Measurements from ENCODE around the gene MICAL3.

MICAL3 gene

GRCh38 chr22:17976121-17976520 is 48.2 kb downstream of the MICAL3 start:
- Histone ChIP-seq H2BK120ac (ENCODE audit: low read depth, low read length) (no peak overlapping the region), H3K27me3 (ENCODE audit: insufficient read depth, low read length, poor library complexity) (no peaks in the 10 kb centered on the region), H4K5ac (ENCODE audit: low read length) (no peak overlapping the region), H3K18ac (ENCODE audit: low read length) (no peak overlapping the region), H4K8ac (ENCODE audit: low read depth, low read length) (no peak overlapping the region), H3K4me2 (ENCODE audit: low read length) (no peak overlapping the region), H2BK15ac (replicated peaks; ENCODE audit: low read depth) (no peak overlapping the region), H3K4ac (ENCODE audit: low read depth, low read length) (no peak overlapping the region), H3K36me3 (ENCODE audit: control insufficient read depth, insufficient read depth, low read length) (no peaks in the 10 kb centered on the region), H3K23ac (ENCODE audit: low read length) (no peak overlapping the region), H3K56ac (ENCODE audit: low read length) (no peak overlapping the region), H2BK5ac (ENCODE audit: low read length) (no peak overlapping the region), H3K79me1 (ENCODE audit: low read length) (peaks cover 16% of the 10 kb centered on the region), H3K4me1 (ENCODE audit: control insufficient read depth, low read depth, low read length) (peaks cover 5% of the 10 kb centered on the region), H3K27ac (ENCODE audit: low read depth, low read length) (no peak overlapping the region), H3K4me3 (ENCODE audit: low read length) (no peak overlapping the region), H3K79me2 (ENCODE audit: control insufficient read depth, insufficient read depth, low read length) (peaks cover 13% of the 10 kb centered on the region), H3K9ac (ENCODE audit: low read length) (no peak overlapping the region), H2AK5ac (ENCODE audit: low read length) (no peak overlapping the region)
- WGBS (ENCODE audit: extremely low coverage, insufficient coverage, low lambda C conversion rate) = no CpG with 5 or more reads among the region's 3 CpGs
- no peak for DNase-seq

- Histone ChIP-seq H2BK15ac (replicated peaks; ENCODE audit: low read depth) (no peak overlapping the region), H3K4me2 (ENCODE audit: low read length) (no peak overlapping the region), H4K8ac (ENCODE audit: low read depth, low read length) (no peak overlapping the region), H4K5ac (ENCODE audit: low read length) (no peak overlapping the region), H3K79me1 (ENCODE audit: low read length) (peaks cover 17% of the 10 kb centered on the region), H2BK120ac (ENCODE audit: low read depth, low read length) (no peak overlapping the region), H3K18ac (ENCODE audit: low read length) (no peak overlapping the region), H2AK5ac (ENCODE audit: low read length) (no peak overlapping the region), H3K27ac (ENCODE audit: low read depth, low read length) (no peak overlapping the region), H3K23ac (ENCODE audit: low read length) (no peak overlapping the region), H3K79me2 (ENCODE audit: control insufficient read depth, insufficient read depth, low read length) (peaks cover 12% of the 10 kb centered on the region), H3K36me3 (ENCODE audit: control insufficient read depth, insufficient read depth, low read length) (no peaks in the 10 kb centered on the region), H3K27me3 (ENCODE audit: insufficient read depth, low read length, poor library complexity) (no peaks in the 10 kb centered on the region), H3K56ac (ENCODE audit: low read length) (no peak overlapping the region), H3K4me3 (ENCODE audit: low read length) (no peak overlapping the region), H2BK5ac (ENCODE audit: low read length) (no peak overlapping the region), H3K4ac (ENCODE audit: low read depth, low read length) (no peak overlapping the region), H3K9ac (ENCODE audit: low read length) (no peak overlapping the region), H3K4me1 (ENCODE audit: control insufficient read depth, low read depth, low read length) (peaks cover 3% of the 10 kb centered on the region)
- WGBS (ENCODE audit: extremely low coverage, insufficient coverage, low lambda C conversion rate) = no CpG with 5 or more reads among the region's 8 CpGs
- no peak for DNase-seq
Measured at GRCh38 chr22:17974703-17975372, 49.5 kb downstream of the MICAL3 start.

- Histone ChIP-seq H3K4me1 (ENCODE audit: control insufficient read depth, low read depth, low read length) (peaks cover 3% of the 10 kb centered on the region), H3K4me3 (ENCODE audit: low read length) (no peak overlapping the region), H2AK5ac (ENCODE audit: low read length) (no peak overlapping the region), H4K5ac (ENCODE audit: low read length) (no peak overlapping the region), H2BK120ac (ENCODE audit: low read depth, low read length) (no peak overlapping the region), H3K4ac (ENCODE audit: low read depth, low read length) (no peak overlapping the region), H3K79me1 (ENCODE audit: low read length) (peaks cover 22% of the 10 kb centered on the region), H3K18ac (ENCODE audit: low read length) (no peak overlapping the region), H3K27me3 (ENCODE audit: insufficient read depth, low read length, poor library complexity) (no peaks in the 10 kb centered on the region), H3K9ac (ENCODE audit: low read length) (no peak overlapping the region), H3K4me2 (ENCODE audit: low read length) (no peak overlapping the region), H3K27ac (ENCODE audit: low read depth, low read length) (no peak overlapping the region), H3K56ac (ENCODE audit: low read length) (no peak overlapping the region), H3K23ac (ENCODE audit: low read length) (no peak overlapping the region), H3K79me2 (ENCODE audit: control insufficient read depth, insufficient read depth, low read length) (peaks cover 14% of the 10 kb centered on the region), H3K36me3 (ENCODE audit: control insufficient read depth, insufficient read depth, low read length) (no peaks in the 10 kb centered on the region), H2BK15ac (replicated peaks; ENCODE audit: low read depth) (no peak overlapping the region), H4K8ac (ENCODE audit: low read depth, low read length) (no peak overlapping the region), H2BK5ac (ENCODE audit: low read length) (no peak overlapping the region)
- no peak for DNase-seq
- no CpG with 5 or more reads among the region's 3 CpGs for WGBS (ENCODE audit: extremely low coverage, insufficient coverage, low lambda C conversion rate)
Measured at GRCh38 chr22:17974087-17974486, 50.3 kb downstream of the MICAL3 start.

GRCh38 chr22:17973217-17973616 is 51.1 kb downstream of the MICAL3 start:
- Histone ChIP-seq H3K4ac (ENCODE audit: low read depth, low read length) (no peak overlapping the region), H3K79me1 (ENCODE audit: low read length) (peaks cover 23% of the 10 kb centered on the region), H3K27me3 (ENCODE audit: insufficient read depth, low read length, poor library complexity) (no peaks in the 10 kb centered on the region), H3K56ac (ENCODE audit: low read length) (no peak overlapping the region), H4K8ac (ENCODE audit: low read depth, low read length) (no peak overlapping the region), H3K23ac (ENCODE audit: low read length) (no peak overlapping the region), H3K79me2 (ENCODE audit: control insufficient read depth, insufficient read depth, low read length) (peaks cover 14% of the 10 kb centered on the region), H3K18ac (ENCODE audit: low read length) (no peak overlapping the region), H2BK120ac (ENCODE audit: low read depth, low read length) (no peak overlapping the region), H2BK15ac (replicated peaks; ENCODE audit: low read depth) (no peak overlapping the region), H3K27ac (ENCODE audit: low read depth, low read length) (no peak overlapping the region), H3K9ac (ENCODE audit: low read length) (no peak overlapping the region), H4K5ac (ENCODE audit: low read length) (no peak overlapping the region), H3K4me3 (ENCODE audit: low read length) (no peak overlapping the region), H3K36me3 (ENCODE audit: control insufficient read depth, insufficient read depth, low read length) (no peaks in the 10 kb centered on the region), H2BK5ac (ENCODE audit: low read length) (no peak overlapping the region), H2AK5ac (ENCODE audit: low read length) (no peak overlapping the region), H3K4me2 (ENCODE audit: low read length) (no peak overlapping the region), H3K4me1 (ENCODE audit: control insufficient read depth, low read depth, low read length) (peaks cover 3% of the 10 kb centered on the region)
- WGBS (ENCODE audit: extremely low coverage, insufficient coverage, low lambda C conversion rate) = no CpG with 5 or more reads among the region's 6 CpGs
- DNase-seq = no peak

GRCh38 chr22:17972385-17973191 is 51.8 kb downstream of the MICAL3 start:
- peak; percentile 79 for DNase-seq
- Histone ChIP-seq H2BK15ac (replicated peaks; ENCODE audit: low read depth) (no peak overlapping the region), H3K23ac (ENCODE audit: low read length) (no peak overlapping the region), H2BK5ac (ENCODE audit: low read length) (no peak overlapping the region), H3K4me1 (ENCODE audit: control insufficient read depth, low read depth, low read length) (peaks cover 3% of the 10 kb centered on the region), H3K4me2 (ENCODE audit: low read length) (no peak overlapping the region), H4K5ac (ENCODE audit: low read length) (no peak overlapping the region), H3K27ac (ENCODE audit: low read depth, low read length) (no peak overlapping the region), H2BK120ac (ENCODE audit: low read depth, low read length) (no peak overlapping the region), H4K8ac (ENCODE audit: low read depth, low read length) (no peak overlapping the region), H3K4ac (ENCODE audit: low read depth, low read length) (no peak overlapping the region), H3K27me3 (ENCODE audit: insufficient read depth, low read length, poor library complexity) (no peaks in the 10 kb centered on the region), H3K56ac (ENCODE audit: low read length) (no peak overlapping the region), H3K36me3 (ENCODE audit: control insufficient read depth, insufficient read depth, low read length) (no peaks in the 10 kb centered on the region), H3K18ac (ENCODE audit: low read length) (no peak overlapping the region), H3K79me1 (ENCODE audit: low read length) (peaks cover 24% of the 10 kb centered on the region), H3K4me3 (ENCODE audit: low read length) (no peak overlapping the region), H3K9ac (ENCODE audit: low read length) (no peak overlapping the region), H3K79me2 (ENCODE audit: control insufficient read depth, insufficient read depth, low read length) (peaks cover 15% of the 10 kb centered on the region), H2AK5ac (ENCODE audit: low read length) (no peak overlapping the region)
- WGBS (ENCODE audit: extremely low coverage, insufficient coverage, low lambda C conversion rate) = no CpG with 5 or more reads among the region's 16 CpGs

Measured in mesendoderm (in vitro differentiated cells).